Stimulated activated CD8-positive, alpha-beta memory T cell treated with anti-CD3 and anti-CD28 coated beads, Interleukin-4, amount 100 ng/mL, for 4 hours (primary cell): ENCODE measurements around the gene PGBD1.
"Not testable (repeated sequence)": the region's sequence is repeated elsewhere in the genome, so short reads cannot be mapped to it uniquely, and the experiment has no call there.

ENCODE experiments used
- DNase-seq, 2 donors: peaks; one replicate each; pipeline ENCODE4 v3.0.0-alpha.2; 2020; ENCODE audit warnings: low read depth in 2 of 2, low spot score in 1 of 2

The PGBD1 gene

DNA sequence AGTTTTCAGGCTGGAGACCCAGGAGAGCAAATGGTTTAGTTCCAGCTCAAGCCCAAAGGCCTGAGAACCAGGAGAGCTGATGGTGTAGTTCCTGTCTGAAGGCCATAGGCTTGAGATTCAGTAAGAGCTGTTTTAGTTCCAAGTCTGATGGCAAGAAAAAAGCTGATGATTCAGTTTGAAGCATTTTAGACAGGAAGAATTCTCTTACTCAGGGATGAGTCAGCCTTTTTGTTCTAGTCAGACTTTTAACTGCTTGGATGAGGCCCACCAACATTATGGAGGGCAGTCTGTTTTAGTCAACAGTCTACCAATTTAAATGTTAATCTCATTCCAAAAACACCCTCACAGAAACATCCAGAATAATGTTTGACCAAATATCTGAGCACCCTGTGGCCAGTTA lies 11.9 kb upstream of the PGBD1 start:
- no peak for DNase-seq

DNA sequence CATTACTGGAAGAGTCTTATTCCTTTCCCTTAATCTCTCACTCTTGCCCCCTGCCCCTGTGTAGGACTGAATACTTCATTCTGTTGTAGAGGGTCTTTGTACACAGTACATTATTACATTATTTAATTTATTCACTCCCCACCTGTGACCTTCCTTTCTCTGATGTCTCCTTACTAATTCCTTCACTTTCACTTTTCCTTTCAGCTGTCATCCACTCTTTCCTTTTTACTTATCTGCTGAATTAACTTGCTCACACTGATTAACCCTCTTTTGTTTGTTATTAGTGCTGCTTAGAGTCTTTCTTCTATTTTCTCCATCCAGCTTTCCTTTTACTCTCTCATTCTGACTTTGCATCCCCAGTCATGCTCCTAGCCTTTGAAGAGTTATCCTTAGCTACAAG lies 6.5 kb upstream of the PGBD1 start:
- no peak for DNase-seq

DNA sequence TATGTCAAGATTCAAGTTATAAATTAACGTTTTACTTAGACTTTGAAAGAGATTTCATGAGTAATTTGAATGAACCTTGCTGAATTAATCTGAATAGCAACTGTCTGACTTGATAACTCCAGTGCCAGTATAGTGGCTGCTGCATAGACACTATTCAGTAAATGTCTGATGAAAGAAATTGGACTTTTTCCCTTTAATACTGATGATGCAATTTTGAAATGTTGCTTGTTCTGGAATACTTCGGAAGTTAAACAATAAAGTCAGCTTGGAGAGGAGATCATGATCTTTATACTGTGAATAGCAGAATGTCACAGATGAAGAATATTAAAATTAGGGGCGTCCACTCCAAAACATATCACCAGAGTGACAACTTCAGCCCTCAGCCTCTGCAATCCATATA lies 3.6 kb upstream of the PGBD1 start:
- DNase-seq, result no peak

DNA sequence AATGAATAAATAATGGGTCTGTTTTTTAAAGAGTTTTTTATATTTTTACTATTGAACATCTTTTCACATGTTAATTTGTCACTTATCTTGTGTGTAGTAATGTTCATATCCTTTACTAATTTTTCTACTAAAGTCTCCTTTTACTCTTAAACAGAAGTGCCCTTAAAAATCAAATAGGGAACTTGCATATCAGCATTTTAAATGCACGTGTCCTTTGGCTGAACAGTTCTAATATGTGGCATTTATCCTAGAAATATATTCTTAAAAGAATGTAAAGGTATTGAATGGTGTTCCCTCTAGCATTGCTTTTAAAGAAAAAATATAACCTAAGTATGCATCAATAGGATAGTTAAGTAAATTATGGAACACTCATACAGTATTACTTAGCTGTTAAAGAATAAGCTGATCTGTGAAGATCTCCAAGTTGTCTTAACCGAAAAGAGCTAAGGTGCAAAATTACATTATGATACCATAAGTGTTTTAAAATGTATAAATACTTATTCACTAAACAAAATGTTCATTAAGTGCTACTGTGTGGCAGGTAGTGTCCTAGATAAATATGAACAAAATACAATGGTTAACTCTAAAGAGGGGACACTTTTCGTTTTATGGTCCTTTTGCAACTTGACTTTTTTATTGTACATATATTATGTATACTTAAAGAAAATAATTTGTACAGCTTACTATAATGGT lies 631 bp upstream of the PGBD1 start:
- DNase-seq, result no peak

DNA sequence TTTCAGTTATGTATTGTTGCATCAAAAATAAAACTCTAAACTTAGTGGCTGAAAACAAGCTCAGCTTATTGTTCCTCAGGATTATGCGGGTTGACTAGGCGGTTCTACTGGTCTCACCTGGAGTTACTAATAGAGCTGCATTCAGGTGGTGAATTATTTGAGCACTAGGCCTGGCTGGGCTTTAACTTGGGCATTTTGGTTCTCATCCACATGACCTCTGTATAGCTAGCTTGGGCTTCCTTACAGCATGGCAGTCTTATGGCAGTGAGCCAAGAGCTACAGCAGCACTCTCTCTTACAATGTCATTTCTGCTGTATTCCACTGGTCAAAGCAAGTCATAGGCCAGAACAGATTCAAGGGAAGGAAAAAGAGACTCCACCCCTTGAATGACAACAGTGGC lies 1.6 kb downstream of the PGBD1 start:
- no peak for DNase-seq

DNA sequence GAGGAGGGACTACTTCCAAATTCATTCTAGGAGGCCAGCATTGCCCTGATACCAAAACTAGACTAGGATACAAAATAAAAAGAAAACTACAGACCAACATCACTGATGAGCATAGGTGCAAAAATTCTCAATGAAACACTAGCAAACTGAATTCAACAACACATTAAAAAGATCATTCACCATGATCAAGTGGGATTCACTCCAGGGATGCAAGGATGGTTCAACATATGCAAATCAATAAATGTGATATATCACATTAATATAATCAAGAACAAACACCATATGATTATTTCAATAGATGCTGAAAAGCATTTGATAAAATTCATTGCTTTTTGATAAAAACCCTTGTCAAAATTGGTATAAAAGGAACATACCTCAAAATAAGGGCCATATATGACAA lies 10.2 kb downstream of the PGBD1 start:
- DNase-seq, result no peak

DNA sequence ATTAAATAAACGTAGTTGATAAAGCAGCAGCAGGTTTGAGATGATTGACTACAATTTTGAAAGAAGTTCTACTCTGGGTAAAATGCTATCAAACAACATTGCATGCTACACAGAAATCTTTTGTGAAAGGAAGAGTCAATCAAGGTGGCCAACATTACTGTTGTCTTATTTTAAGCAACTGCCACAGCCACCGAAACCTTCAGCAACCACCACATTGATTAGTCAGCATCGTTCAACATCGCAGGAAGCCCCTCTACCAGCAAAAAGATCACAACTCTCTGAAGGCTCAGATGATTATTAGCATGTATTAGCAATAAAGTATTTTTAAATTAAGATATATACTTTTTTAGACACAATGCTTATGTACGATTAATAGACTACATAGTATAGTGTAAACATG lies 14.0 kb downstream of the PGBD1 start:
- no peak for DNase-seq

DNA sequence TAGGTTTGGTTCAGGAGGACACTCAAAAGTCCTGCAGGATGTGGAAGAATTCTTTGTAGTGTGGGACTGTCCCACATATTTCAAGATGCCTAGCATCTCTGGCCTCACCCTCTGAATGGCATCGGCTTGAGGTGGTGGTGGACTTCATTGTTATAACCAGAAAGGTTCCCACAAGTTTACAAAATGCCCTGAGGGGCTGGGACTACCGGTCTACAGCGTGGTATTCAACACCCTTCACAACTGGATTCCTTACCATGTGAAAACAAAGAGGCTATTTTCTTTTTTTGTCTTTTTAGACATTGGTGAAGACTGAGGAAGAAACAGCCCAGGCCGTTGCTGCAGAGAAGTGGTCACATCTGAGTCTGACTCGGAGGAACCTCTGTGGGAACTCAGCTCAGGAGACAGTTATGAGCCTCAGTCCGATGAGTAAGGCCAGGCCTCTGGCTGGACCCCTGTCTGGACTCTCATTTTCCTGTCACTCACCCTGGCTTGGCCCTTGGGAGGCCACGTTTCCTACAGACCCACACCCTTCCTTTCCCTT lies 15.2 kb downstream of the PGBD1 start:
- DNase-seq, result no peak

DNA sequence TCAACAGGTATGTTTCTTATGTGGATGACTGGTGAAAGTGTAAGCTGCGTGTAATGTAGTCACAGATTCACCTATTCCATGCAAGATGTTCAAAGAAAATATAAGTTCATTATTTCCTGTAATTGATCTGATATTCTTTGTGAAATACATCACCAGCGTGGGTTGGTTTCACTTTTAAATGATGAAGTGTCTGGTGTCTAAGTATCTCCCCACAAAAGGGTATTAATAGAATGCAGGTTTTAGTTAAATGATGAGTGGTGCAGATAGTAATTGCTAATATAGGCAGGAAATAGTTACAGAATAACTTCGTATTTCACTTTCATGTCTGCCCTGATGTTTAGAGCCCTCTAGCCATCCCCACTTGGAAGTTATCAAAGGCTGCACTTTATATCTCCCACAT lies 22.2 kb downstream of the PGBD1 start:
- DNase-seq, result no peak

DNA sequence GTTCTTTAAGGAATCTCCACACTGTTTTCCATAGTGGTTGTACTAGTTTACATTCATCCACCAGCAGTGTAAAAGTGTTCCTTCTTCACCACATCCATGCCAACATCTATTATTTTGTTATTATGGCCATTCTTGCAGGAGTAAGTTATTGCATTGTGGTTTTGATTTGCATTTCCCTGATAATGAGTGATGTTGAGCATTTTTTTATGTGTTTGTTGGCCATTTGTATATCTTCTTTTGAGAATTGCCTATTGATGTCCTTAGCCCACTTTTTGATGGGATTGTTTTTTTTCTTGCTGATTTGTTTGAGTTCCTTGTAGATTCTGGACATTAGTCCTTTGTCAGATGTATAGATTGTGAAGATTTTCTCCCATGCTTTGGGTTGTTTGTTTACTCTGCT lies 25.0 kb downstream of the PGBD1 start:
- DNase-seq, result not testable (repeated sequence)

DNA sequence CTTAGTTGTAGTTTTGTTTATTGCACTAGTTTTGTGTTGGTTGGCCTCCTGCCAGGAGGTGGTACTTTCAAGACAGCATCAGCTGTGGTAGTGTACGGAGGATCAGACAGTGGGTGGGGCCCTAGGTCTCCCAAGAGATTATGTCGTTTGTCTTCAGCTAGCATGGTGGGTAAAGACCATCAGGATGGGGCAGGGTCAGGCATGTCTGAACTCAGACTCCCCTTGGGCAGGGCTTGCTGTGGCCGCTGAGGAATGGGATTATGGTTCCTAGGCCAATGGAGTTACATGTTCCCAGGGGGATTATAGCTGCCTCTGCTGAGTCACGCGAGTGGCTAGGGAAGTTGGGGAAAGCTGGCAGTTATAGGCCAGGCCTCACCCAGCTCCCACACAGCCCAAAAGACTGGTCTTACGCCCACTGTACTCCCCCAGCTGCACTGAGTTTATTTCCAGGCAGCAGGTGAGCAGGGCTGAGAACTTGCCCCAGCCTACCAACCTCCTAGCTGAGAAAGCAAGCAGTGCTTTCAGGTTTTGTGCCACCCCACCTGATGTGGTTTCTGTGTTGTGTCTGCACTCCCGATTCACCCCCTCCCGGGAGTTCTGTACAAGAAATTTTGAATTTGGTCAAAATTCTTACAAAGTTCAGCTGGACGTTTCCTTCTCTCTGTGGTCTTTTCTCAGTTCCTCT lies 29.9 kb downstream of the PGBD1 start:
- DNase-seq, result no peak

DNA sequence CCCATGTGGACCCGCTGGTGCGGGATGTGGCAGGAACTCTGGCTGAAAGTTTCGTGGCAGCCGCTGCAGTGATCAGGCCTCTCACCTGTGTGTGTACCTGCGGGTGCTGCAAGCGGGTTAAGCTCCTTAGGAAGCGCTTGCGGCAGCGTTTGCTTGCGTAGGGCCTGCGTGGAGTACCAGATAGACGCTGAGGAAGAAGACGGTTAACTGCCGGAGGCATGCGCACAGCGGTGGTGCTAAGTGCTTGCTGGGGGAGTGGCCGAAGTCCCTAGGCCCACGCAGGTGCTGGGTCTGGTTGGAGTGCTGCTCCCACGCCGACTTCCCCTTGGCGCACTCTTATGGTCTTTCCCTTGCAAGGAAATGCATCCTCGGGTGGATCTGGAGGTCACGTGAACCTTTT lies 31.6 kb downstream of the PGBD1 start:
- DNase-seq, result no peak

DNA sequence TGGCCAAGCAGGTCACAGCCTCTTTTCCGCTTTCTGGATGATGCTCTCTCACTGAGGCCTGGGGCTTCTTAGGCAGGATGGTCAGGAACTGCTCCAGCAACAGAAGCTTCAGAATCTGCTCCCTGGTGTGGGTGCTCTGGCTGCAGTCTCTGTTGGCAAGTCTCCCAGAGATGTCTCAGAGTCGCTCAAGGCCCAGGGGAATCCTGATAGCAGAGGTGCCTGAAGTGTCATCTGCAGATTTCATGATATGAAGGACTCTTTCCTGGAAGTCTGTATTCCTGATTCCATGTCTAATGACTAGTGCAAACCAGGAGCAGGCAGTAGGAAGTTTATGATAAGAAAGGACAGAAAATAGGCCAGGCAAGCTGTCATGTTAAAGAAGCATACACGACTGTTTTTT lies 34.3 kb downstream of the PGBD1 start:
- no peak for DNase-seq

DNA sequence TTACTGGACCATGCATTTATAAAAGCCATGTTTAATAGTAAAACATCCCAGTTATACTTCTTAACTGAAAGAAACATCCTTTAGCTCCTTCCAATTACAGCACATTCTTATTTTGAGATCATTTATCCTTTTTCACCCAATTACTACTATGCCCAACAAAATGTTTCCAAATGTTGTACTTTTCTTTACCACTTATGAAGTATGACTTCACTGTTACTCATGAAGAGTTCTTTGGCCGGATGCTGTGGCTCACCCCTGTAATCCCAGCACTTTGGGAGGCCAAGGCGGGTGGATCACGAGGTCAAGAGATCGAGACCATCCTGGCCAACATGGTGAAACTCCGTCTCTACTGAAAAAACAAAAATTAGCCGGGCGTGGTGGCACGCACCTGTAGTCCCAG lies 36.5 kb downstream of the PGBD1 start:
- not testable (repeated sequence) for DNase-seq

DNA sequence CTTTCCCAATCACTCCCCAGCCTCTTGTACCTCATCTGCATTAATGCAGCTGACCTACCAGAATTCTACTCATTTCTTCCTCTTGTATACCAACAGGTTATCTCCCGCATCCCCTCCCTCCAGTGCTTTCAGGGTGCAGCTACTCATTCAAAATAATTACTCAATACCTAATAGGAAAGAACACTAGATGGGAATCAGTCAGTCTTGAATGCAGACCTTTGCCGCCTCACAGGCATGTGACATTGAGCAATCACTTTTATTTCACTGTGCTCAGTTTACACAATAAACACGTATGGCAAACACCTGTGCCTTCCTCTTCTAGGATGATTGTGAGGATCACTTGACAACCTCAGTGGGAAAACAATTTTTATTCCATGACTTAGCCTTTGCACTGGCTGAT lies 41.3 kb downstream of the PGBD1 start:
- DNase-seq, result no peak

DNA sequence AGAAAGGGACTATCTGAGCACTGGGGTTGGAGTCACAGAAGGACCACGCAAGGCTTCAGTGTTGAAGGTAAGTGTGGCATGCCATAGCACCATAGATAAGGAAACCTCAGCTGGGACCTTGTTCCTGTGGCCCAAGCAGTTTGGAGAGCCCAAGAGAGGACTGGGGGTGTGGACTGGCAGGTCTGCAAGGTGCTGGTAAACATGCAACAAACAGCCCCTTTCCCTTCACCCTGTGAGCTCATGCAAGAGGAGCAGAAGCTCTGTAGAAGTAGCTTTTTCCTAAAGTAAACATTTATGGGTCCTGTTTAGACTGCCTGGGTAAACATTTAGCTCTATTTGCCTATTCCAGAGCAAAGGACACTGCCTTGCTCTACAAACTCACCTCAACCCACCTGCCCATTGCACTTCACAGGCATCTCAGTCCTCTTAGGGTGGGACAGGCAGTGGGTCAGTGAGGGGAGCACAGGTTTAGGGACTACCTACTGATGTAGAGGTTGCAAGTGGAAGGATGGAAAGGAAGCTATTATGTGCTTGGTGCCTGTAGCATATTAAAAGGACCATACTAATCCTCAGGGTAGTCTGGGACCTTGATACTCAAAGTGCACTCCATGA lies 42.5 kb downstream of the PGBD1 start:
- DNase-seq, result no peak

DNA sequence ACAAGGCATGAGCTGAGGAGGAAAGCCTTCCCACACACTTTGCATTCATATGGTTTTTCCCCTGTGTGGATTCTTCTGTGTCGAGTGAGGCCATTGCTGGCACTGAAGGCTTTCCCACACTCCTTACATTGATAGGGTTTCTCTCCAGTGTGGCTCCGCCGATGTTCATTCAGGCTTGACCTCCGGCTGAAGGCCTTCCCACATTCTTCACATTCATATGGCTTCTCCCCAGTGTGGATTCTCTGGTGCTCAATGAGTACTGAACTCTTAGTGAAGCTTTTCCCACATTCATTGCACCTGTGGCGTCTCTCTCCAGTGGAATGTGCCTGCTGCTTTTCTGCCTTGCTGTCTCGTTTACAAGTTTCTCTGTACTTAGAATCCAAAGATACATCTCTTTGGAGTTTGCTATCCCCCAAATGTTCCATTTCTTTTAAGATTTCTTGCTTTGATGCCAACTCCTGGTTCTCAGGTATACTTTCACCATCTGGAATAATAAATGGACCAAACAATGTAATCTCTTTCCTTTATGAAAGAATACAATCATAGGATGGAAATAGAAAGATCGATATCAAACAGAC lies 45.1 kb downstream of the PGBD1 start:
- DNase-seq, result no peak

DNA sequence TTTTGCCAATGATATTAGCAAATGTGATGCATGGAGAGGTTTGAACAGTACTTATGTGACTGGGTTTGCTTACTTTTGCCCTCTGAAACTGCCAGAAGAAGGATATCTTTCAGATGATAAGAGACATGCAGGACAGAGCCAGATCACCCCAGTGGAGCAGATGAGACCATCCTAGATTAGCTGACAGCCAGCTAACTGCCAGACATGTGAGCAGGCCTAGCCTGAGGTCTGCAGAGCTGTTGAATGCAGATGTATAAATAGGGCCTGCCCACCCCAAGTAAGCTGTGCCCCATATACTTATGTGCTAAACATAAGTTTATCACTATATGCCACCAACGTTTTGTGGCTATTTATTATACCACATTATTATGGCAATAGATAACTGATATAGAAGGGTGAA lies 48.7 kb downstream of the PGBD1 start:
- no peak for DNase-seq

DNA sequence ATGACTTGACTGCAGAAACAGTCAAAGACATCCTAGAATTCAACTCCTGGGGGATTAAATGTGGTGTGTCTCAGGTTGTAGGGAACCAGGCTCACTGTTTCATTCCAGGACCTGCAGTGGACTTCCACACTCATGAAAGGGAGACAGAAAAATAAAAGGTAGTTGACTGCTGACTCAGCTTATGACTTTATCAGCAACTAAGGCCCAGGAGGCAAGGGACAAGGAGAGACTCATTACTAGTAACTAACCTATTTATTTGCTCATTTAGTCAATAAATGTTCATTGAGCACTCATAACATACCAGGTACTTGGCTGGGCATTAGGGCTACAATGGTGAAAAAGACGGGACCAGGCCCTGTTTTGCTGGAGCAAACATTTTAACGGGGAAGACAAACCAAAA lies 51.7 kb downstream of the PGBD1 start:
- no peak for DNase-seq

DNA sequence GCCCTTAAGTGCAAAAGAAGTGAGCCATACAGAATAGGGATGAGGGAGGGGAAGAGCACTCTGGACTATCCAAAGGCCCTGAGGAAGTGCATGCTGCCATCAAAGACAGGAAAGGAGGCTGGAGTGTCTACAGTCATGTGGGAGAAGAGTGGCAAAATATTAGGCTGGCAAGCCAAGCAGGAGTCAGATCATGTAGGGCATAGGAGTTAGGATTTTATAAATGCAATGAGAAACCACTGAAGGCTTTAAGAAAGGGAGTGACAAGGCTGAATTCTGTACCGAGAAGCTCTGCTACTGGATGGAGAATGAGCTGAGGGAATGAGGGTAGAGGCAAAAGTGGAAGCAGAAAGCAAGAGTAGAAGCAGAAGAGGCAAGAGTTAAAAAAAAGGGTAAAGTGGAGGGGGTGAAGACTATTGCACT lies 52.2 kb downstream of the PGBD1 start:
- no peak for DNase-seq

DNA sequence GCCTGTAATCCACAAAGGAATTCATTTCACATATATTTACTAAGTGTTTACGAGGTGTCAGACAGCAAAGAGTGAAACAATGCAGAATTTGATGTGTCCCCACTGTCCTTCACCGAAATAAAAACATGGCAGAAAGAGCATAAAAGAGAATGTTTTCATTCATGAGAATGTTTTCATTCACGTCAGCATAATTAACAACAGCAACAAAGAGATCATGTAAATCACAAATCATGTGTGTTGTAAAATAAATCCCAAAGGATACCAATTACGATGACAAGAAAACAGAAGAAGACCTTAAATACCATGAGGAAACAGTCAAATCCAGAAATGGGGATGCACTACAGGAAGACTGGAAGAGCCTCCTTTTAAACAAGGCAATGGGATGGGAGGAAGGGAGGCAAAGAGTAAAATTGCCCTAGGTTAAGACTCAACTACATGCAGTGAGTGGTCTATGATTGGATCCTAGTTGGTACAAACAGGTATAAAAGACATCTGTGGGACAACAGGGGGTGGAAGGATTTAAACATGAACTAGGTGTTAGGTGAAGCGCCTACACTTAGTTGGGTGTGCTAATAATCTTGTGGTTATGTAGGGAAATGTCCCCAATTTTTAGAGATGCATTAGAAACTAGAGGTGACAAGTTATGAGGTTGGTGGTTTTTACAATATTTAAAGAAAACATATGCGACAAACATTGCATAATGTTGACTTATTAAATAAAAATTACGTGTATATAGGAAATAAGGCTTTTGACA lies 53.1 kb downstream of the PGBD1 start:
- no peak for DNase-seq
